K562 (cell line): ENCODE results near the gene CCL11. TPM values are rescaled to one million over a fixed set of nuclear protein-coding genes. Genes with fewer than 3 reads are reported as not detected.

ENCODE experiments used
- ATAC-seq: fragments of 200-7000 bp; cut with Tn5 transposase; 3 replicates; pipeline ENCODE4 v1.9.1; 2020; ENCODE audit warnings: moderate library complexity
- BruUV-seq: library from RNA; stranded (reverse); fragments of 400-500 nt; replicated peaks from 2 replicates; lab custom pipeline; 2021; lab: Mats Ljungman, UMichigan
- CTCF ChIA-PET: fragments of 300-600 bp; formaldehyde crosslinking; extraction: SDS; loops from one replicate; lab custom pipeline; 2021; ENCODE audit warnings: low intra/inter-chr PET ratio; lab: Yijun Ruan, JAX
- POLR2A ChIA-PET: fragments of 300-600, 350-650 bp; sonication (Branson Sonifier 250); formaldehyde crosslinking; extraction: SDS; loops from one replicate; lab custom pipeline; 2021; ENCODE audit warnings: antibody characterized with exemption, inconsistent platforms; lab: Yijun Ruan, JAX
- DNase-seq, 4 experiments: peaks; one replicate each; pipeline versions ENCODE4 v3.0.0 to v3.0.0-alpha.2; 2011 to 2018; ENCODE audit warnings: low spot score in 3 of 4, mixed read lengths in 3 of 4; ENCODE audit errors: extremely low read depth in 1 of 4
- FAIRE-seq: peaks from 2 replicates; lab custom pipeline; 2011; peaks lifted over from hg19 to GRCh38; lab: Jason Lieb, UNC
- H2AFZ ChIP-seq: 2 replicates; pipeline ENCODE4 v1.6.0; 2011; ENCODE audit warnings: low read depth, low read length, control low read depth, inconsistent platforms
- H3K27ac ChIP-seq: fragments of 200-600 bp; 3 replicates; pipeline ENCODE4 v1.8.0; 2011; ENCODE audit warnings: low read depth, mild to moderate bottlenecking, control low read depth, inconsistent platforms, low read length, moderate library complexity, mixed read lengths; ENCODE audit errors: extremely low read depth
- H3K27me3 ChIP-seq, 2 experiments: fragments of 300-600 bp in 1 of 2; 2 replicates in 1 of 2; 3 replicates in 1 of 2; pipeline versions ENCODE4 v1.6.0 to v1.8.0; 2011; ENCODE audit warnings: inconsistent platforms in 2 of 2, low read length in 2 of 2, mild to moderate bottlenecking in 1 of 2, mixed read lengths in 1 of 2, moderate library complexity in 1 of 2; ENCODE audit not compliant: control insufficient read depth in 2 of 2, insufficient read depth in 2 of 2
- H3K36me3 ChIP-seq: fragments of 300-600 bp; 3 replicates; pipeline ENCODE4 v1.8.0; 2011; ENCODE audit warnings: mild to moderate bottlenecking, low read length, inconsistent platforms; ENCODE audit not compliant: control insufficient read depth, insufficient read depth
- H3K4me1 ChIP-seq, 2 experiments: fragments of 200-600 bp in 1 of 2; replicated peaks in 1 of 2; 2 replicates in 1 of 2; 3 replicates in 1 of 2; pipeline versions ENCODE4 v1.5.1 to v1.8.0; 2011; ENCODE audit warnings: inconsistent platforms in 2 of 2, low read length in 2 of 2, mild to moderate bottlenecking in 1 of 2, mixed read lengths in 1 of 2, moderate library complexity in 1 of 2; ENCODE audit not compliant: control insufficient read depth in 2 of 2, insufficient read depth in 2 of 2
- H3K4me2 ChIP-seq: 2 replicates; pipeline ENCODE4 v1.6.1; 2011; ENCODE audit warnings: low read length, control low read depth, inconsistent platforms, mixed read lengths; ENCODE audit not compliant: insufficient read depth
- H3K4me3 ChIP-seq: fragments of 200-600 bp; sonication (generic), shearing (Covaris generic); 2 replicates; pipeline ENCODE4 v1.5.1; 2016; ENCODE audit warnings: control low read depth, inconsistent platforms
- H3K79me2 ChIP-seq: fragments of 200-600 bp; 3 replicates; pipeline ENCODE4 v1.8.0; 2011; ENCODE audit warnings: low read length, inconsistent platforms; ENCODE audit not compliant: control insufficient read depth, insufficient read depth
- H3K9ac ChIP-seq, 2 experiments: 2 replicates each; pipeline versions ENCODE4 v1.6.0 to v1.6.1; 2011; ENCODE audit warnings: low read depth in 2 of 2, low read length in 2 of 2, control low read depth in 1 of 2, inconsistent platforms in 1 of 2, mild to moderate bottlenecking in 1 of 2, mixed read lengths in 1 of 2; ENCODE audit not compliant: insufficient read depth in 1 of 2
- H3K9me1 ChIP-seq: one replicate; pipeline ENCODE4 v1.6.0; 2011; ENCODE audit warnings: inconsistent platforms, mild to moderate bottlenecking, low read length, moderate library complexity; ENCODE audit not compliant: control insufficient read depth, insufficient read depth
- H3K9me3 ChIP-seq: replicated peaks from 2 replicates; pipeline ENCODE4 v1.5.1; 2011; ENCODE audit warnings: low read depth, low read length, inconsistent platforms; ENCODE audit not compliant: control insufficient read depth, insufficient read depth
- H4K20me1 ChIP-seq: replicated peaks from 2 replicates; pipeline ENCODE4 v1.6.1; 2011; ENCODE audit warnings: low read length, inconsistent platforms, mixed read lengths; ENCODE audit not compliant: control insufficient read depth, insufficient read depth
- DACH1 ChIP-seq: fragments of 450-650 bp; IDR thresholded peaks from 2 replicates; pipeline ENCODE4 v1.6.1; 2018; ENCODE audit not compliant: partially characterized antibody
- EGR1 ChIP-seq: fragments of 450-650 bp; conservative IDR thresholded peaks from 2 replicates; pipeline ENCODE4 v1.6.1; 2017; ENCODE audit warnings: mild to moderate bottlenecking
- ELF2 ChIP-seq: fragments of 250-450 bp; sonication (Bioruptor Pico); IDR thresholded peaks from 2 replicates; pipeline ENCODE4 v1.5.0; 2021; ENCODE audit warnings: mild to moderate bottlenecking
- PHF20 ChIP-seq: fragments of 450-650 bp; IDR thresholded peaks from 2 replicates; pipeline ENCODE4 v1.6.1; 2018; ENCODE audit not compliant: partially characterized antibody
- SMC3 ChIP-seq: conservative IDR thresholded peaks from 2 replicates; pipeline ENCODE4 v1.6.1; 2011; ENCODE audit warnings: low read depth, low read length, improper control_type of control experiment; ENCODE audit not compliant: insufficient read depth
- WHSC1 ChIP-seq: IDR thresholded peaks from one replicate; pipeline ENCODE4 v1.6.1; 2012; ENCODE audit warnings: low read length, control low read depth, inconsistent platforms
- ZNF354B ChIP-seq: fragments of 250-450 bp; sonication (Bioruptor Pico); IDR thresholded peaks from 2 replicates; pipeline ENCODE4 v1.4.0; 2020
- ZNF778 ChIP-seq: fragments of 450-650 bp; formaldehyde crosslinking; IDR thresholded peaks from 2 replicates; pipeline ENCODE4 v1.4.0; 2020; ENCODE audit warnings: mild to moderate bottlenecking, moderate library complexity
- in situ Hi-C: fragments of 300-500 bp; cut with MboI; formaldehyde crosslinking; loops from 4 replicates; pipeline ENCODE4 v1.15.0; 2018; ENCODE audit warnings: inconsistent platforms, mixed read lengths
- intact Hi-C: fragments of 100-400 bp; cut with micrococcal nuclease; formaldehyde crosslinking; loops from 2 replicates; pipeline ENCODE4 v1.14.2; 2022
- polyA plus RNA-seq, 8 experiments: library from polyadenylated mRNA; depleted of rRNA in 4 of 8; stranded (reverse) in 5 of 8; unstranded in 3 of 8; fragments of >200 nt; fragmentation: Nextera tagmentation in 2 of 8; fragmentation: Illumina TruSeq in 1 of 8; extraction: Ambion mirVana in 2 of 8; extraction: Trizol in 1 of 8; gene quantifications; 2 replicates each; pipeline versions ENCODE4 v1.2.1 to v1.2.3, GENCODE V29; 2011 to 2014; ENCODE audit warnings: inconsistent platforms in 1 of 8, missing spikeins in 1 of 8
- total RNA-seq, 7 experiments: library from RNA; depleted of rRNA in 6 of 7; stranded (reverse); fragments of >200 nt in 6 of 7; fragmentation: Illumina TruSeq in 2 of 7; extraction: Trizol in 2 of 7; gene quantifications; 2 replicates each; pipeline versions ENCODE4 v1.2.1 to v1.2.3, GENCODE V29; 2011 to 2021; ENCODE audit warnings: low replicate concordance in 1 of 7
- TF ChIP-seq, protein P1 (sequence below): fragments of 450-650 bp; IDR thresholded peaks from 2 replicates; pipeline ENCODE4 v1.6.1; 2016; ENCODE audit warnings: low read depth

The CCL11 gene
- total and polyA plus RNA-seq, 9 of the 15 experiments (the other 6 are each of a cell fraction or from before 2014, with no cell fraction given): not detected

DNA sequence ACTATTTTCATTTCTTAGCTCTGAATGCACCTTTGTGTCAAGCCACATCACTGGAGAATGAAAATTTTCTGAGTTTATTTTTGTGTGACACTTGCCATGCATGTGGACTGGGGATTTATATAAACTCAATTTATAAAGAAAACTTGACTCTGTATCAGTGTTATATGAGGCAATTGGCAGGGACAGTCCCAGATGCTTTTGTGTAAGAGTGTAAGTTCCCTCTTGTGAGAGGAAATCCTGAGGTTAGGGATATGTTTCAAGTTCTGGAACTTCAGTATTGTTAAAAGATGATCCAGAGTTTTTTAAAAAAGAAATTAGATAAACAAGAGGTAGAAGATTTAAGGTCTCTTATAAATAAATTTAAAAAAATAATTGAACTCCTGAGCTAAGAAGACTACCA, 22.8 kb downstream of the CCL11 start:
- H3K79me2 ChIP-seq: no peaks in the 10 kb centered on the region
- ATAC-seq (no peak), DNase-seq (no peak), FAIRE-seq (no peak)
- no peak overlapping the region for H3K4me3 ChIP-seq
- H3K36me3 ChIP-seq: no peaks in the 10 kb centered on the region
- no peaks in the 10 kb centered on the region for H3K9me3 ChIP-seq
- no peaks in the 10 kb centered on the region for H4K20me1 ChIP-seq
- H3K9ac ChIP-seq: no peak overlapping the region
- in situ Hi-C loops (loop anchor here (10.0 kb wide), 1 partner anchor 104 kb away; no protein-coding TSS in a partner anchor), intact Hi-C loops (no loop called here)
- ChIA-PET POLR2A (no interaction called here), CTCF (no interaction called here)
- BruUV-seq: no TSS peak
- H3K4me1 ChIP-seq: no peaks in the 10 kb centered on the region
- H3K4me2 ChIP-seq: no peak overlapping the region
- H2AFZ ChIP-seq: no peak overlapping the region
- peaks cover 2 to 8% of the 10 kb centered on the region in 2 experiments; a peak in 2 of 5 replicates for H3K27me3 ChIP-seq
- TF ChIP-seq EGR1 (no peak), DACH1 (no peak), ZNF354B (no peak), SMC3 (no peak), ELF2 (no peak), ZNF778 (CRISPR knock-in tag) (no peak), PHF20 (no peak), WHSC1 (no peak)
- TF ChIP-seq, protein P1, sequence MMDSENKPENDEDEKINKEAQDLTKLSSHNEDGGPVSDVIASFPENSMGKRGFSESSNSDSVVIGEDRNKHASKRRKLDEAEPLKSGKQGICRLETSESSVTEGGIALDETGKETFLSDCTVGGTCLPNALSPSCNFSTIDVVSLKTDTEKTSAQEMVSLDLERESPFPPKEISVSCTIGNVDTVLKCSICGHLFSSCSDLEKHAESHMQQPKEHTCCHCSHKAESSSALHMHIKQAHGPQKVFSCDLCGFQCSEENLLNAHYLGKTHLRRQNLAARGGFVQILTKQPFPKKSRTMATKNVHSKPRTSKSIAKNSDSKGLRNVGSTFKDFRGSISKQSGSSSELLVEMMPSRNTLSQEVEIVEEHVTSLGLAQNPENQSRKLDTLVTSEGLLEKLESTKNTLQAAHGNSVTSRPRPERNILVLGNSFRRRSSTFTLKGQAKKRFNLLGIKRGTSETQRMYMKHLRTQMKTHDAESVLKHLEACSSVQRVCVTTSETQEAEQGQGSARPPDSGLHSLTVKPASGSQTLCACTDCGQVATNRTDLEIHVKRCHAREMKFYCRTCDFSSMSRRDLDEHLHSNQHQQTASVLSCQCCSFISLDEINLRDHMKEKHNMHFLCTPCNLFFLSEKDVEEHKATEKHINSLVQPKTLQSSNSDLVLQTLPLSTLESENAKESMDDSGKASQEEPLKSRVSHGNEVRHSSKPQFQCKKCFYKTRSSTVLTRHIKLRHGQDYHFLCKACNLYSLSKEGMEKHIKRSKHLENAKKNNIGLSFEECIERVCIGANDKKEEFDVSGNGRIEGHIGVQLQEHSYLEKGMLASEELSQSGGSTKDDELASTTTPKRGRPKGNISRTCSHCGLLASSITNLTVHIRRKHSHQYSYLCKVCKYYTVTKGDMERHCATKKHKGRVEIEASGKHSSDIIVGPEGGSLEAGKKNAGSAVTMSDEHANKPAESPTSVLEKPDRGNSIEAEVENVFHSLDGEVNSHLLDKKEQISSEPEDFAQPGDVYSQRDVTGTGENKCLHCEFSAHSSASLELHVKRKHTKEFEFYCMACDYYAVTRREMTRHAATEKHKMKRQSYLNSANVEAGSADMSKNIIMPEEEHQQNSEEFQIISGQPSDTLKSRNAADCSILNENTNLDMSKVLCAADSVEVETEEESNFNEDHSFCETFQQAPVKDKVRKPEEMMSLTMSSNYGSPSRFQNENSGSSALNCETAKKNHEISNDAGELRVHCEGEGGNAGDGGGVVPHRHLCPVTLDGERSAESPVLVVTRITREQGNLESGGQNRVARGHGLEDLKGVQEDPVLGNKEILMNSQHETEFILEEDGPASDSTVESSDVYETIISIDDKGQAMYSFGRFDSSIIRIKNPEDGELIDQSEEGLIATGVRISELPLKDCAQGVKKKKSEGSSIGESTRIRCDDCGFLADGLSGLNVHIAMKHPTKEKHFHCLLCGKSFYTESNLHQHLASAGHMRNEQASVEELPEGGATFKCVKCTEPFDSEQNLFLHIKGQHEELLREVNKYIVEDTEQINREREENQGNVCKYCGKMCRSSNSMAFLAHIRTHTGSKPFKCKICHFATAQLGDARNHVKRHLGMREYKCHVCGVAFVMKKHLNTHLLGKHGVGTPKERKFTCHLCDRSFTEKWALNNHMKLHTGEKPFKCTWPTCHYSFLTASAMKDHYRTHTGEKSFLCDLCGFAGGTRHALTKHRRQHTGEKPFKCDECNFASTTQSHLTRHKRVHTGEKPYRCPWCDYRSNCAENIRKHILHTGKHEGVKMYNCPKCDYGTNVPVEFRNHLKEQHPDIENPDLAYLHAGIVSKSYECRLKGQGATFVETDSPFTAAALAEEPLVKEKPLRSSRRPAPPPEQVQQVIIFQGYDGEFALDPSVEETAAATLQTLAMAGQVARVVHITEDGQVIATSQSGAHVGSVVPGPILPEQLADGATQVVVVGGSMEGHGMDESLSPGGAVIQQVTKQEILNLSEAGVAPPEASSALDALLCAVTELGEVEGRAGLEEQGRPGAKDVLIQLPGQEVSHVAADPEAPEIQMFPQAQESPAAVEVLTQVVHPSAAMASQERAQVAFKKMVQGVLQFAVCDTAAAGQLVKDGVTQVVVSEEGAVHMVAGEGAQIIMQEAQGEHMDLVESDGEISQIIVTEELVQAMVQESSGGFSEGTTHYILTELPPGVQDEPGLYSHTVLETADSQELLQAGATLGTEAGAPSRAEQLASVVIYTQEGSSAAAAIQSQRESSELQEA: no peak
- H3K27ac ChIP-seq: no peak overlapping the region
- no peaks in the 10 kb centered on the region for H3K9me1 ChIP-seq
